Esophagus muscularis mucosa (tissue), 4 donors: ENCODE measurements around the gene DOLPP1. TPM values are rescaled to one million over a fixed set of nuclear protein-coding genes. Genes with fewer than 3 reads are reported as not detected.
"Not testable (repeated sequence)": the region's sequence is repeated elsewhere in the genome, so short reads cannot be mapped to it uniquely, and the experiment has no call there.

ENCODE experiments used
- DNase-seq: peaks from one replicate; pipeline ENCODE4 v3.0.0-alpha.2; 2017; ENCODE audit errors: extremely low spot score
- H3K27ac ChIP-seq, 4 donors: fragments of 200-600 bp; sonication (generic); replicated peaks in 1 of 4; 1 replicate in 3 of 4; 2 replicates in 1 of 4; pipeline ENCODE4 v1.5.1; 2016 to 2019; ENCODE audit warnings: mild to moderate bottlenecking in 1 of 4
- H3K27me3 ChIP-seq, 4 donors: fragments of 200-600 bp; sonication (generic); one replicate each; pipeline versions ENCODE4 v1.5.1 to v1.6.0; 2016 to 2019
- H3K36me3 ChIP-seq, 4 donors: fragments of 200-600 bp; sonication (generic); one replicate each; pipeline ENCODE4 v1.5.1; 2016 to 2019
- H3K4me1 ChIP-seq, 4 donors: fragments of 200-600 bp; sonication (generic); one replicate each; pipeline ENCODE4 v1.5.1; 2016 to 2019
- H3K4me3 ChIP-seq, 4 donors: fragments of 200-600 bp; sonication (generic); 1 replicate in 2 of 4; 2 replicates in 2 of 4; pipeline ENCODE4 v1.5.1; 2016 to 2019; ENCODE audit warnings: mild to moderate bottlenecking in 4 of 4, moderate library complexity in 1 of 4
- H3K9me3 ChIP-seq, 4 donors: fragments of 200-600 bp; sonication (generic); 1 replicate in 3 of 4; 2 replicates in 1 of 4; pipeline ENCODE4 v1.5.1; 2016 to 2019
- EP300 ChIP-seq: sonication (generic); formaldehyde crosslinking; IDR thresholded peaks from one replicate; pipeline ENCODE4 v1.6.1; 2017; ENCODE audit warnings: antibody characterized with exemption
- POLR2A ChIP-seq: fragments of 450-650 bp; IDR thresholded peaks from one replicate; pipeline ENCODE4 v1.6.1; 2017; ENCODE audit warnings: antibody characterized with exemption, moderate library complexity, mild to moderate bottlenecking, low read depth
- POLR2AphosphoS5 ChIP-seq, 2 donors: sonication (generic); formaldehyde crosslinking; IDR thresholded peaks; one replicate each; pipeline ENCODE4 v1.6.1; 2017; ENCODE audit warnings: antibody characterized with exemption in 2 of 2
- WGBS: methylation state at CpG from one replicate; pipeline ENCODE4 v1.1.5; 2018; 5-methylcytosine and 5-hydroxymethylcytosine counted together
- intact Hi-C: fragments of 100-400 bp; cut with DNase I; formaldehyde crosslinking; loops from one replicate; pipeline ENCODE4 v1.15.1; 2023
- total RNA-seq, 4 donors: library from RNA; depleted of rRNA; stranded (reverse); fragments of >200 nt; gene quantifications; one replicate each; pipeline versions ENCODE4 v1.1.0 to v1.2.1, GENCODE V29; 2016
- TF ChIP-seq, protein P1 (sequence below), 3 experiments: fragments of 200-600 bp in 2 of 3; fragments of 450-650 bp in 1 of 3; sonication (generic) in 2 of 3; IDR thresholded peaks; one replicate each; pipeline ENCODE4 v1.5.1; 2017 to 2019; ENCODE audit warnings: antibody characterized with exemption in 3 of 3, mild to moderate bottlenecking in 2 of 3, moderate library complexity in 1 of 3

The DOLPP1 gene
- total RNA-seq, 4 donors from 2014 or later, result 3.0 to 5.5 (median 4.3) TPM

DNA sequence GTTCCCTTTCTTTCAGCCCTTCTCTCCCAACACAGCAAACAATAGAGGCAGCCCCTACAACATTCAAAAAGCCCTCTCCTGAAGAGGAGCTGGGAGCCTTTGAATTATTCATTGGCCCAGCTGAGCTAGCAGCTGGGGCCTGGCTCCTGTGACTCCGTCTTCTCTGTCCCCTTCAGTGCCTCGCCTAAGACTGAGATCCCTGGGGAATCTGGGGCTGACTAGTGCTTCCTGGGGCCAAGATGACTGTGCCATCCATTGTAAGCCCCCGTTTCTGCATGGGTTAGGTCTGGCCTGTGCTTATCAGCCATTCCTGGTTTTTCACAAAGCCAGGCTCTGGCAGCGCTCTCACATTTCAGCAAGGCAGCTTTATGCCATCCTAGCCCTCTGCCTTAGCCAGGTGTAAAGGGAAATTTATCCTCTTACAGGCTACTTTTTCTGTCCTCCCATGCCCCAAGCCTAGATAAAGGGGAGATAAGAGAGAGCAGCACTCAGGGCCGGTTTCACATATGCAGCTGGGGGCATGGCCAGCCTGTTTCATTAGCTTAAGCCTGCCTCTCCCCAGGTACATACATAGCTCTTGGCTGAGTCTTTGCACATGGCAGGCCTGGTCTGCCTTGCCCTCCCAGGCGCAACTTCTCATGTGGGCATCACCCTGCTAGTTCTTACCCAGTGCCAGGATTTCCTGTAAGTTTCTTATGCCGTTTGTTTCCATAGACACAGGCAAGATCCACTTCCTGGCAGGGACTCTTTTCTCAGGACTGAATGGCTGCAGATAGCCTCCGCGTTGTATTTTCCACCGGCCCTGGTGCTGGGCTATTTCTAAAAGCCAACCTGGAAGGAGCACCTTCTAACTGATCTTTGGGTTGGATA, 46.1 kb downstream of the DOLPP1 start:
- TF ChIP-seq, protein P1, sequence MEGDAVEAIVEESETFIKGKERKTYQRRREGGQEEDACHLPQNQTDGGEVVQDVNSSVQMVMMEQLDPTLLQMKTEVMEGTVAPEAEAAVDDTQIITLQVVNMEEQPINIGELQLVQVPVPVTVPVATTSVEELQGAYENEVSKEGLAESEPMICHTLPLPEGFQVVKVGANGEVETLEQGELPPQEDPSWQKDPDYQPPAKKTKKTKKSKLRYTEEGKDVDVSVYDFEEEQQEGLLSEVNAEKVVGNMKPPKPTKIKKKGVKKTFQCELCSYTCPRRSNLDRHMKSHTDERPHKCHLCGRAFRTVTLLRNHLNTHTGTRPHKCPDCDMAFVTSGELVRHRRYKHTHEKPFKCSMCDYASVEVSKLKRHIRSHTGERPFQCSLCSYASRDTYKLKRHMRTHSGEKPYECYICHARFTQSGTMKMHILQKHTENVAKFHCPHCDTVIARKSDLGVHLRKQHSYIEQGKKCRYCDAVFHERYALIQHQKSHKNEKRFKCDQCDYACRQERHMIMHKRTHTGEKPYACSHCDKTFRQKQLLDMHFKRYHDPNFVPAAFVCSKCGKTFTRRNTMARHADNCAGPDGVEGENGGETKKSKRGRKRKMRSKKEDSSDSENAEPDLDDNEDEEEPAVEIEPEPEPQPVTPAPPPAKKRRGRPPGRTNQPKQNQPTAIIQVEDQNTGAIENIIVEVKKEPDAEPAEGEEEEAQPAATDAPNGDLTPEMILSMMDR (IDR thresholded peaks at IDR 0.05), result no peak
- TF ChIP-seq POLR2A, result no peak
- TF ChIP-seq EP300, result no peak
- no peak for TF ChIP-seq POLR2AphosphoS5 (IDR thresholded peaks at IDR 0.05)
- Histone ChIP-seq H3K9me3 (no peaks in the 10 kb centered on the region), H3K4me1 (peaks cover 7 to 18% (median 12%) of the 10 kb centered on the region in 4 donors), H3K4me3 (no peak overlapping the region), H3K36me3 (peaks cover 13 to 91% (median 86%) of the 10 kb centered on the region in 4 donors), H3K27me3 (no peaks in the 10 kb centered on the region), H3K27ac (peak overlapping the region in 1 of 4 donors; percentile 11)
- DNase-seq, result no peak
- intact Hi-C loops, result no loop called here
- WGBS, result 64% methylated on average over 10 of the region's 10 CpGs

DNA sequence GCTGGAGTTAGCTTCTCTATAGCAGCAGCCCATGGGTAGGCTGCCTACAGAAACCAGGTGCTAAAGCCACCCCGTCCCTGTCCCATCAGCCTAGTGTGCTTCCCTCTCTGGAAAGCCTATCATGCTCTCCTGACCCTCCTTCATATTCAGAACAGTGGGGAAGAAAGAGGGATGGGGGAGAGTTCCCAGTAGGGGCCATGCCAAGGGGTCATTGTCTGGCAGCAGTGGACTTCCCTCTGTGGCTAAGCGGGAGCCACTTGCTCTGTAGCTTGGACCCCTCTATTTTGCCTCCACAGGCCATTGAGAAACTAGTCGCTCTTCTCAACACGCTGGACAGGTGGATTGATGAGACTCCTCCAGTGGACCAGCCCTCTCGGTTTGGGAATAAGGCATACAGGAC, 47.8 kb downstream of the DOLPP1 start:
- TF ChIP-seq POLR2A (no peak), POLR2AphosphoS5 (IDR thresholded peaks at IDR 0.05) (no peak), EP300 (no peak)
- TF ChIP-seq, protein P1 (IDR thresholded peaks at IDR 0.05), result no peak
- H3K27me3 ChIP-seq, result no peaks in the 10 kb centered on the region
- H3K27ac ChIP-seq, result no peak overlapping the region
- no peak for DNase-seq
- H3K9me3 ChIP-seq, result no peaks in the 10 kb centered on the region
- WGBS, result 83% methylated on average over 4 of the region's 5 CpGs
- peaks cover 12 to 89% (median 78%) of the 10 kb centered on the region in 4 donors for H3K36me3 ChIP-seq
- intact Hi-C loops, result no loop called here
- peaks cover 8 to 19% (median 12%) of the 10 kb centered on the region in 4 donors for H3K4me1 ChIP-seq
- no peak overlapping the region for H3K4me3 ChIP-seq

DNA sequence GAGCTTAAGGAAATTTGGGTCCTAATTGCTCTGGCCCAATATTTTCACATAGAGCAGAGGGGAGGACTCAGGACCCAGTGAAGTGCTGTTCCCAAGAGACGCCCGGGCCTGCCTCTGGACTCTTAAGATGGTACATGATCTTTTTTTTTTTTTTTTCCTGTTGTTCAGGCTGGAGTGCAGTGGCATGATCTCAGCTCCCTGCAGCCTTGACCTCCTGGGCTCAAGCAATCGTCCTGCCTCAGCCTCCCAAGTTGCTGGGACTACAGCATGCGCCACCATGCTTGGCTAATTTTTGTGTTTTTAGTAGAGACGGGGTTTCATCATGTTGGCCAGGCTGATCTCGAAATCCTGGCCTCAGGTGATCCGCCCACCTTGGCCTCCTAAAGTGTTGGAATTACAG, 49.4 kb downstream of the DOLPP1 start:
- not testable (repeated sequence) for H3K27me3 ChIP-seq, H3K4me3 ChIP-seq, DNase-seq, H3K9me3 ChIP-seq, H3K27ac ChIP-seq
- peaks cover 8 to 85% (median 74%) of the 10 kb centered on the region in 4 donors for H3K36me3 ChIP-seq
- H3K4me1 ChIP-seq, result peaks cover 8 to 19% (median 12%) of the 10 kb centered on the region in 4 donors
- intact Hi-C loops, result loop anchor here (5.0 kb wide), 1 partner anchor 657 kb away; no protein-coding TSS in a partner anchor
- whole genome bisulfite sequencing, result 83% methylated on average over 7 of the region's 7 CpGs

DNA sequence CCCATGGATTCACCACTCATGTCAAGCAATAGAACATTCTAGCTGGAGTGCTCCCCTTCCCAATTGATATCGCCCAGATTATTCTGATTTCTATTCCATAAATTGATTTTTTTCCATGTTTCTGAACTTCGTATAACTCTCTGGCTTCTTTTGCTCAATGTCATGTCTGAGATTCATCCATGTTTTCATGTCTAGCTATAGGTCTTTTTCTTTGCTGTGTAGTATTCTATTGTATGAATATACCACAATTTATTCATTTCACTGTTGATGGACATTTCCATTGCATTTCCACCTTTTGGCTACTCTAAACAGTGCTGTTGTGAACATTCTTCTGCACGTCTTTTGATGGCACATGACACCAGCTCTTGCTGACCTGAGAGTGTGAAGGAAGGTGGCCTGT, 49.9 kb downstream of the DOLPP1 start:
- intact Hi-C loops, result loop anchor here (5.0 kb wide), 1 partner anchor 657 kb away; no protein-coding TSS in a partner anchor
- WGBS, result 82% methylated on average over 3 of the region's 3 CpGs
- TF ChIP-seq POLR2AphosphoS5 (IDR thresholded peaks at IDR 0.05) (no peak), EP300 (no peak), POLR2A (no peak)
- TF ChIP-seq, protein P1 (IDR thresholded peaks at IDR 0.05), result no peak
- Histone ChIP-seq H3K9me3 (no peaks in the 10 kb centered on the region), H3K27me3 (no peaks in the 10 kb centered on the region), H3K4me3 (no peak overlapping the region), H3K27ac (no peak overlapping the region), H3K36me3 (peaks cover 11 to 85% (median 75%) of the 10 kb centered on the region in 4 donors), H3K4me1 (peaks cover 8 to 19% (median 12%) of the 10 kb centered on the region in 4 donors)
- DNase-seq, result no peak

DNA sequence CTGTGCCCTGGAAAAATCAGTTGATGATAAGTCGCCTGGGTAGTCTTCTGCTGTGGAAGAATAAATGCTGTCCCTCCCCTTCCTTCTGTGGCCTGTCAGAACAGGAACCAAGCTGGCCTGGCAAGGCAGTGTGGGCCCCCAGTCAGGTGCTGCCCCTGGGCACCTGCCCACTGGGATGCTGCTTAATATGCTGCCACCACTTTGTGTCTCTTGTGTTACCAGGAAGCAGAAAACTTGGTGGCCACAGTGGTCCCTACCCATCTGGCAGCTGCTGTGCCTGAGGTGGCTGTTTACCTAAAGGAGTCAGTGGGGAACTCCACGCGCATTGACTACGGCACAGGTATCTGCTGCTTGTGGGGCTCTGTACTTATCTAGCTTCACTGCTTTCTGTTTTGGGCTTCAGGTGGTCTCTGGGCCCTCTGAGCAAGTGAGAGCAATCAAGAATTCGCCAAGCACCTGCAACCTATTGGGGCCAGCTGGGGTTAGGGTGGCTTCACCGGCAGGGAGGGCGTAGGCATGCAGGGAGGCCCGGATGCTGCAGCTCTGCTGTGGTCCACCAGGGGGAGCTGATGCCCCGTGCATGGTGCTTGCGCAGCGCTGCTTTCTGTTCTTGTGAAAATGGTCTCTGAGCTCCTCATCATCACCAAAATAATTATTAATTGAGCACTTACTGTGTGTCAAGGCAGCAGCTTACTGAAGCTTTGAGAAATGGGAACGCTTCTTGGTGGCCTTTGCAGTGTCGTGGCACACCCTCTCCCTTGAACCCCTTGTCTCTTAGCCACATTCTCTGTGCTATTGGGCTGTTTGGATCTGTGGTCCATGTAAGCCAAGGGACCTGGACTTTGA, 50.6 kb downstream of the DOLPP1 start:
- intact Hi-C loops, result loop anchor here (5.0 kb wide), 1 partner anchor 656 kb away; no protein-coding TSS in a partner anchor
- H3K27me3 ChIP-seq, result no peaks in the 10 kb centered on the region
- no peak for DNase-seq
- H3K27ac ChIP-seq, result peak overlapping the region in 3 of 4 donors; percentile 2 to 31 (median 11)
- no peaks in the 10 kb centered on the region for H3K9me3 ChIP-seq
- TF ChIP-seq POLR2AphosphoS5 (IDR thresholded peaks at IDR 0.05) (peak in 1 of 2 donors; percentile 66), POLR2A (no peak)
- TF ChIP-seq, protein P1 (IDR thresholded peaks at IDR 0.05), result peak; percentile 98 to 100 (median 99)
- no peak overlapping the region for H3K4me3 ChIP-seq
- WGBS, result 41% methylated on average over 13 of the region's 13 CpGs
- peaks cover 8 to 19% (median 12%) of the 10 kb centered on the region in 4 donors for H3K4me1 ChIP-seq
- H3K36me3 ChIP-seq, result peaks cover 10 to 86% (median 77%) of the 10 kb centered on the region in 4 donors
